Measurements from ENCODE around the gene IMPACT. TPM values are rescaled to one million over a fixed set of nuclear protein-coding genes. Genes with fewer than 3 reads are reported as not detected.

IMPACT gene
- polyA plus RNA-seq, 1 donor: 74.0 TPM

GRCh38 chr18:24472591-24472990 is 46.1 kb downstream of the IMPACT start:
- DNase-seq: no peak

- no peak for DNase-seq
Measured at GRCh38 chr18:24474406-24474805, 47.9 kb downstream of the IMPACT start.

- no peak for DNase-seq
Measured at GRCh38 chr18:24475926-24476589, 49.6 kb downstream of the IMPACT start.

GRCh38 chr18:24479371-24479770 is 52.9 kb downstream of the IMPACT start:
- no peak for DNase-seq

GRCh38 chr18:24482821-24483220 is 56.4 kb downstream of the IMPACT start:
- DNase-seq: no peak

- no peak for DNase-seq
Measured at GRCh38 chr18:24485681-24486080, 59.2 kb downstream of the IMPACT start.

GRCh38 chr18:24486684-24487083 is 60.2 kb downstream of the IMPACT start:
- DNase-seq: no peak

- DNase-seq: peak; percentile 63
Measured at GRCh38 chr18:24488824-24489493, 62.5 kb downstream of the IMPACT start.

- DNase-seq: no peak
Measured at GRCh38 chr18:24490539-24490938, 64.1 kb downstream of the IMPACT start.

GRCh38 chr18:24491927-24492834 is 65.7 kb downstream of the IMPACT start:
- DNase-seq: peak; percentile 77

GRCh38 chr18:24494586-24494985 is 68.1 kb downstream of the IMPACT start:
- no peak for DNase-seq

GRCh38 chr18:24497031-24497754 is 70.7 kb downstream of the IMPACT start:
- DNase-seq: no peak

- DNase-seq: no peak
Measured at GRCh38 chr18:24499814-24500213, 73.3 kb downstream of the IMPACT start.

GRCh38 chr18:24500217-24500616 is 73.7 kb downstream of the IMPACT start:
- DNase-seq: no peak

GRCh38 chr18:24500766-24501165 is 74.3 kb downstream of the IMPACT start:
- DNase-seq: no peak

GRCh38 chr18:24502667-24503523 is 76.4 kb downstream of the IMPACT start:
- peak; percentile 42 for DNase-seq

Other genes starting within 250 kb of the IMPACT start
- gene OSBPL1A, start 28.8 kb upstream of the IMPACT start, polyA plus RNA-seq (ENCODE audit: insufficient read length): 58.0 TPM
- 0.17 TPM for gene HRH4, start 34.0 kb downstream of the IMPACT start, polyA plus RNA-seq (ENCODE audit: insufficient read length)

Measured in left kidney (tissue), 2 donors.